Right atrium auricular region (tissue), 2 donors: ENCODE measurements around the gene ANKH. TPM values are rescaled to one million over a fixed set of nuclear protein-coding genes. Genes with fewer than 3 reads are reported as not detected.

ENCODE experiments used
- DNase-seq: peaks from one replicate; pipeline ENCODE4 v3.0.0-alpha.2; 2019; ENCODE audit warnings: low spot score
- H3K27ac ChIP-seq, 2 donors: fragments of 200-600 bp; sonication (generic); 1 replicate in 1 of 2; 2 replicates in 1 of 2; pipeline ENCODE4 v1.5.1; 2016 to 2019
- H3K27me3 ChIP-seq, 2 donors: fragments of 200-600 bp; sonication (generic); one replicate each; pipeline versions ENCODE4 v1.5.1 to v1.6.0; 2017 to 2019
- H3K36me3 ChIP-seq: fragments of 200-600 bp; sonication (generic); one replicate; pipeline ENCODE4 v1.5.1; 2016
- H3K4me1 ChIP-seq, 2 donors: fragments of 200-600 bp; sonication (generic); one replicate each; pipeline versions ENCODE4 v1.5.1 to v1.6.0; 2017 to 2019
- H3K4me3 ChIP-seq, 2 donors: fragments of 200-600 bp; sonication (generic); 1 replicate in 1 of 2; 2 replicates in 1 of 2; pipeline ENCODE4 v1.5.1; 2017 to 2019; ENCODE audit warnings: mild to moderate bottlenecking in 1 of 2, moderate library complexity in 1 of 2
- H3K9me3 ChIP-seq, 2 donors: fragments of 200-600 bp; sonication (generic); one replicate each; pipeline ENCODE4 v1.5.1; 2019
- total RNA-seq, 2 donors: library from RNA; depleted of rRNA; stranded (reverse); fragments of >200 nt; gene quantifications; one replicate each; pipeline ENCODE4 v1.1.0, GENCODE V29; 2016
- TF ChIP-seq, protein P1 (sequence below), 2 donors: fragments of 200-600 bp; sonication (generic); IDR thresholded peaks; one replicate each; pipeline ENCODE4 v1.5.1; 2019; ENCODE audit warnings: antibody characterized with exemption in 2 of 2

The ANKH gene
- total RNA-seq, 2 donors from 2014 or later = 52.3 to 80.4 TPM

DNA sequence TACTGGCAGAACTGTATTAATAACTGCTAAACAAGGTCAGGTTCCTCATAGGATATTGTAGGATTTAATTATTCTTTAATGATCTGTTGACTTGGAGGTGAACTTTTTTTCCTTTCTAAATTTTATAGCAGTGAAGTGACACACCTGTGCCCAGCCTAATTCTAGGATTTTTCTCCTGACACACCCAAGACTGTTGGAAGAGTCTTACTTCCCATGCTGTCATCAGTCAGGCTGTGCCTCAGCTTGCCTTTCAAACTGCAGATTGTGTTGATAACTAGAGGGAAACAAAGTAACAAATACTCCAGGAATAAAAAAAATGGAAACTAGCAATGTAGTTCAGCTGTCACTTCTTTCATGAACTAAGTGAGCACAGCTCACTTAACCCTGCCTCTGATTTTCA lies 185.1 kb downstream of the ANKH start:
- TF ChIP-seq, protein P1, sequence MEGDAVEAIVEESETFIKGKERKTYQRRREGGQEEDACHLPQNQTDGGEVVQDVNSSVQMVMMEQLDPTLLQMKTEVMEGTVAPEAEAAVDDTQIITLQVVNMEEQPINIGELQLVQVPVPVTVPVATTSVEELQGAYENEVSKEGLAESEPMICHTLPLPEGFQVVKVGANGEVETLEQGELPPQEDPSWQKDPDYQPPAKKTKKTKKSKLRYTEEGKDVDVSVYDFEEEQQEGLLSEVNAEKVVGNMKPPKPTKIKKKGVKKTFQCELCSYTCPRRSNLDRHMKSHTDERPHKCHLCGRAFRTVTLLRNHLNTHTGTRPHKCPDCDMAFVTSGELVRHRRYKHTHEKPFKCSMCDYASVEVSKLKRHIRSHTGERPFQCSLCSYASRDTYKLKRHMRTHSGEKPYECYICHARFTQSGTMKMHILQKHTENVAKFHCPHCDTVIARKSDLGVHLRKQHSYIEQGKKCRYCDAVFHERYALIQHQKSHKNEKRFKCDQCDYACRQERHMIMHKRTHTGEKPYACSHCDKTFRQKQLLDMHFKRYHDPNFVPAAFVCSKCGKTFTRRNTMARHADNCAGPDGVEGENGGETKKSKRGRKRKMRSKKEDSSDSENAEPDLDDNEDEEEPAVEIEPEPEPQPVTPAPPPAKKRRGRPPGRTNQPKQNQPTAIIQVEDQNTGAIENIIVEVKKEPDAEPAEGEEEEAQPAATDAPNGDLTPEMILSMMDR (IDR thresholded peaks at IDR 0.05) = no peak
- H3K27me3 ChIP-seq = no peaks in the 10 kb centered on the region
- DNase-seq = no peak
- H3K4me1 ChIP-seq = peaks cover 0 to 40% of the 10 kb centered on the region in 2 donors
- peak overlapping the region; percentile 43 to 72 for H3K27ac ChIP-seq
- H3K9me3 ChIP-seq = peaks cover 0 to 8% of the 10 kb centered on the region in 2 donors
- H3K36me3 ChIP-seq = peaks cover 62% of the 10 kb centered on the region
- H3K4me3 ChIP-seq = no peak overlapping the region

DNA sequence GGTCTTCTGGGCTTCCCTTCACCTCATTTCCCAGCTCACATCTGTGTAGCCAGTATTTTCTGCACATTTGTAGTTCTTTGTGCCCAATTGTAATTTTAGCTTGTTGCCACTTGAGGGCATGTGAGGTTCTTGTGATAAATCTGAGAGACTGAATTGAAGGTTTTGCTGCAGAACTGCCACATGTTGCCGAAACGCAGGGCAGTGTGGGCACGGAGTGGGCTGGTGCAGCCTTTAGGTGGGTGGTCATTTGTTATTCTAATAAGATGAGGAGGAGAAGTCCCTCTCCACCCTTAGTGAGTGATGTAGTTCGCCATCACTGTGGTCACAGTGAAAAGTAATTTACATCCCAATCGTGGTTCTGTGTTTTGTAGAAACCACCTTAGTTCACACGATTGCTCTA lies 185.8 kb downstream of the ANKH start:
- Histone ChIP-seq H3K4me1 (peaks cover 0 to 40% of the 10 kb centered on the region in 2 donors), H3K4me3 (no peak overlapping the region), H3K27me3 (no peaks in the 10 kb centered on the region), H3K36me3 (peaks cover 61% of the 10 kb centered on the region), H3K27ac (peak overlapping the region; percentile 72 to 75), H3K9me3 (peaks cover 0 to 8% of the 10 kb centered on the region in 2 donors)
- TF ChIP-seq, protein P1 (IDR thresholded peaks at IDR 0.05) = peak; percentile 51 to 79
- DNase-seq = no peak

DNA sequence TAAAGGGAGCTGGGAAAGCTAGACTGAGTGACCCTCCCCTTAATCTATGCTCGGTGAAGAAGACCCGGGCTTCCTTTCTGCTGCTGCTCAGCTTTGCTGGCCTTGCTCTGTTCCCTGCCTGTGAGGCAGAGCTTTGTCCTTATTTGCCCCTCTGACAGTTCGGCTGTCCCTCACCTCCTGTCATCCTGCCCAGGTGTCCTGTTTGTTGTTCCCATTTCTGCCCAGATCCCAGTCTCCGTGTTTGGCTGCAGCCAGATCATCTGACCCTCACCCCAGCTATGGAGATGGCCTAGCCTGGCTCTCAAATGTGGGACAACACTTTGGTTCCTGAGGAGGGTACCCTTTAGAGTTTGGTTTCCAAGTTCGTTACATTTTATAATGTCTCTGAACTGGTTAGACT lies 186.8 kb downstream of the ANKH start:
- Histone ChIP-seq H3K4me1 (peaks cover 0 to 41% of the 10 kb centered on the region in 2 donors), H3K9me3 (no peaks in the 10 kb centered on the region), H3K27me3 (no peaks in the 10 kb centered on the region), H3K27ac (peak overlapping the region; percentile 72 to 75), H3K4me3 (no peak overlapping the region), H3K36me3 (peaks cover 55% of the 10 kb centered on the region)
- no peak for DNase-seq
- TF ChIP-seq, protein P1 (IDR thresholded peaks at IDR 0.05) = no peak

DNA sequence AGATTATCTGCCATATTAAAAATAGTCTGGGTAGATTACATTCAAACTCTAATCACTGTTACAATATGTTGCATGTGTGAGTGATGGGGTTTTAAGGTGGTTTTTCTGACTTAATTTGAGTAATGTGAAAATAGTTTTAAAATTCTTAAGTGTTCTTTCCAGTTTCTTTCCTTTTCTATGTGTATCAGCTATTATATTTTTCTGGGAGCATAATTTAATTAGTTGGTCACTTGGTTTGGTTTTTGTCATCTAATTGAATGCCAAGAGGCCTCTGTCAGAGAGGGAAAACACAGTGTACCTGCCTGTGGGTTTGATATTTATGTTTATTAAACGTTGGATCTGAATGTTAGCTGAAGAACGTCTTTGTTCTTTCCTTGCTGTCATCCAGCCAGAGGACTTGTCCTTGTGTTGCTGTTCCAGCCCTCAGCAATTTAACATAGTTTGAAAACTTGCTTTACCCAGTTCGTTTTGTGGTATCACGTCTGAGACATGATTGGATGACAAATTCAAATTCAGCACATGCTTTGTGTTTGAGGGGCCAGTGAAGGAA lies 187.6 kb downstream of the ANKH start:
- H3K4me1 ChIP-seq = peaks cover 0 to 48% of the 10 kb centered on the region in 2 donors
- H3K9me3 ChIP-seq = no peaks in the 10 kb centered on the region
- DNase-seq = no peak
- TF ChIP-seq, protein P1 (IDR thresholded peaks at IDR 0.05) = no peak
- peaks cover 48% of the 10 kb centered on the region for H3K36me3 ChIP-seq
- H3K4me3 ChIP-seq = no peak overlapping the region
- H3K27ac ChIP-seq = peak overlapping the region; percentile 72 to 75
- H3K27me3 ChIP-seq = no peaks in the 10 kb centered on the region

DNA sequence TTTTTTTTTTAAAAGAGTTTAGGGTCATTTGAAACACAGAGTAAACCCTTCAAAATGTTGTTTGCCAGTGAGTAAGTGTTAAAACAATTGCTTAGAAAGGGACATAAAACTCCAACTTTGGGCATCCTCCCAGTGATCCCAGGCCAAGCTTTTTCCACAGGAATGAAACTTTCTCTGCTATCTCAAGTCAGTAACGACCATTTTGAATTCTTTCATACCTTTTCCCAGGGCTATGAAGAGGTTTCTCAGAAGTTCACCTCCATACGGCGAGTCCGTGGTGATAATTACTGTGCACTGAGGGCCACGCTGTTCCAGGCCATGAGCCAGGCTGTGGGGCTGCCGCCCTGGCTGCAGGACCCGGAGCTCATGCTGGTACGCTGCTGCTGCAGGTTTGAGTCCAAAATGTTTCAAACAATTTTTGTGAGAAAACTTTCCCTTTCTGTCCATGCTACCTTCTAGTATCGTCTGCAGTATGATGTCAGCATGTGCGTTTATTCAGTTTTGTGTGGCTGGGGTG lies 190.3 kb downstream of the ANKH start:
- Histone ChIP-seq H3K27ac (peak overlapping the region; percentile 8 to 32), H3K4me3 (no peak overlapping the region), H3K27me3 (no peaks in the 10 kb centered on the region), H3K36me3 (peaks cover 31% of the 10 kb centered on the region), H3K9me3 (no peaks in the 10 kb centered on the region), H3K4me1 (peaks cover 0 to 54% of the 10 kb centered on the region in 2 donors)
- DNase-seq = no peak
- TF ChIP-seq, protein P1 (IDR thresholded peaks at IDR 0.05) = no peak

DNA sequence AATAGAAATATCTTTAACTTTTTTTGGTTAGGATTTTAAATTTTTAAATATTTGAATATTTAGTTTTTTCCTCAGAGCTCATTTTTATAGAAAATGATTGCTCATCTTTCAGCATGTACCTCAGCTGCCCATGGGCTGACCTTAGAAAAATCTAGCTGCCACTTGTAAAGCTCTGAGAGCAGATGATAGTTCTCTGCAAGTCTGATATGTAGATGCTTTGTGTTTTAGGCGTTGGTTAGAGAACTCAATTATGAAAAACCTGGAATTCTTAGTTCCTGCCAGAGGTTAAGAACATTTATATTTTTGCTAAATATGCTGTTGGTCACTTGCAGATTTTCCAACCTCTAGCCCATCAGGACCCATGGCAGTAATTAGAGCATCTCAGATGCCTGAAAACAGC lies 192.0 kb downstream of the ANKH start:
- Histone ChIP-seq H3K9me3 (no peaks in the 10 kb centered on the region), H3K4me1 (peaks cover 0 to 54% of the 10 kb centered on the region in 2 donors), H3K27ac (peak overlapping the region in 1 of 2 donors; percentile 39), H3K4me3 (no peak overlapping the region), H3K36me3 (peaks cover 31% of the 10 kb centered on the region), H3K27me3 (no peaks in the 10 kb centered on the region)
- no peak for DNase-seq
- TF ChIP-seq, protein P1 (IDR thresholded peaks at IDR 0.05) = no peak
